Suprapubic skin (tissue), 4 donors: ENCODE data around the gene ARHGEF1. TPM values are rescaled to one million over a fixed set of nuclear protein-coding genes. Genes with fewer than 3 reads are reported as not detected.

ENCODE experiments used
- DNase-seq, 2 donors: peaks; one replicate each; pipeline ENCODE4 v3.0.0-alpha.2; 2019; ENCODE audit warnings: low spot score in 2 of 2
- H3K27ac ChIP-seq: fragments of 200-600 bp; sonication (generic); one replicate; pipeline ENCODE4 v1.5.1; 2019
- H3K27me3 ChIP-seq: fragments of 200-600 bp; sonication (generic); one replicate; pipeline ENCODE4 v1.5.1; 2019
- H3K36me3 ChIP-seq: fragments of 200-600 bp; sonication (generic); one replicate; pipeline ENCODE4 v1.5.1; 2019
- H3K4me1 ChIP-seq: fragments of 200-600 bp; sonication (generic); one replicate; pipeline ENCODE4 v1.5.1; 2019
- H3K4me3 ChIP-seq: fragments of 200-600 bp; sonication (generic); one replicate; pipeline ENCODE4 v1.5.1; 2019; ENCODE audit warnings: mild to moderate bottlenecking
- H3K9me3 ChIP-seq: fragments of 200-600 bp; sonication (generic); one replicate; pipeline ENCODE4 v1.5.1; 2019
- CTCF ChIP-seq, 2 donors: fragments of 200-600 bp in 1 of 2; fragments of 450-650 bp in 1 of 2; sonication (generic) in 1 of 2; IDR thresholded peaks; one replicate each; pipeline ENCODE4 v1.5.1; 2016 to 2019; ENCODE audit warnings: antibody characterized with exemption in 2 of 2, mild to moderate bottlenecking in 1 of 2, moderate library complexity in 1 of 2
- EP300 ChIP-seq: sonication (generic); formaldehyde crosslinking; IDR thresholded peaks from one replicate; pipeline ENCODE4 v1.6.1; 2017; ENCODE audit warnings: antibody characterized with exemption
- POLR2A ChIP-seq, 2 donors: fragments of 450-650 bp; IDR thresholded peaks; one replicate each; pipeline ENCODE4 v1.6.1; 2017; ENCODE audit warnings: antibody characterized with exemption in 2 of 2, mild to moderate bottlenecking in 2 of 2, moderate library complexity in 2 of 2
- POLR2AphosphoS5 ChIP-seq, 3 donors: sonication (generic); formaldehyde crosslinking; IDR thresholded peaks; one replicate each; pipeline ENCODE4 v1.6.1; 2017; ENCODE audit warnings: antibody characterized with exemption in 3 of 3
- WGBS: methylation state at CpG from one replicate; pipeline ENCODE4 v1.1.5; 2018; 5-methylcytosine and 5-hydroxymethylcytosine counted together
- total RNA-seq, 4 donors: library from RNA; depleted of rRNA; stranded (reverse); fragments of >200 nt; gene quantifications; one replicate each; pipeline ENCODE4 v1.1.0, GENCODE V29; 2016

Gene ARHGEF1
- total RNA-seq, 4 donors from 2014 or later = 61.0 to 173 (median 72.1) TPM

GRCh38 chr19:41947091-41947490 is 64.1 kb downstream of the ARHGEF1 start:
- H3K36me3 ChIP-seq = no peaks in the 10 kb centered on the region
- no peak overlapping the region for H3K4me3 ChIP-seq
- DNase-seq = no peak
- H3K9me3 ChIP-seq = no peaks in the 10 kb centered on the region
- TF ChIP-seq POLR2A (IDR thresholded peaks at IDR 0.05) (no peak), CTCF (IDR thresholded peaks at IDR 0.05) (no peak), POLR2AphosphoS5 (IDR thresholded peaks at IDR 0.05) (no peak), EP300 (no peak)
- 96% methylated on average over 3 of the region's 3 CpGs for WGBS
- peaks cover 4% of the 10 kb centered on the region for H3K27me3 ChIP-seq
- peaks cover 2% of the 10 kb centered on the region for H3K4me1 ChIP-seq
- H3K27ac ChIP-seq = no peak overlapping the region

- no peaks in the 10 kb centered on the region for H3K9me3 ChIP-seq
- peak; percentile 73 to 99 for TF ChIP-seq CTCF (IDR thresholded peaks at IDR 0.05)
- TF ChIP-seq EP300 = no peak
- 5% methylated on average over 9 of the region's 12 CpGs for WGBS
- no peak overlapping the region for H3K4me3 ChIP-seq
- H3K4me1 ChIP-seq = peaks cover 2% of the 10 kb centered on the region
- no peaks in the 10 kb centered on the region for H3K27me3 ChIP-seq
- H3K27ac ChIP-seq = no peak overlapping the region
- DNase-seq = peak; percentile 88 to 89
- H3K36me3 ChIP-seq = peaks cover 10% of the 10 kb centered on the region
Observed at GRCh38 chr19:41951686-41952172, 68.7 kb downstream of the ARHGEF1 start.

GRCh38 chr19:41955521-41955920 is 72.5 kb downstream of the ARHGEF1 start:
- H3K9me3 ChIP-seq = no peaks in the 10 kb centered on the region
- H3K4me3 ChIP-seq = no peak overlapping the region
- no peak for DNase-seq
- H3K36me3 ChIP-seq = peaks cover 10% of the 10 kb centered on the region
- no peak for TF ChIP-seq POLR2A (IDR thresholded peaks at IDR 0.05)
- no peak for TF ChIP-seq EP300
- TF ChIP-seq CTCF (IDR thresholded peaks at IDR 0.05) = no peak
- no peak overlapping the region for H3K27ac ChIP-seq
- H3K27me3 ChIP-seq = no peaks in the 10 kb centered on the region
- H3K4me1 ChIP-seq = peaks cover 24% of the 10 kb centered on the region
- 75% methylated on average over 7 of the region's 7 CpGs for WGBS

GRCh38 chr19:41956621-41957020 is 73.6 kb downstream of the ARHGEF1 start:
- TF ChIP-seq POLR2A (IDR thresholded peaks at IDR 0.05) = no peak
- no peak for TF ChIP-seq POLR2AphosphoS5 (IDR thresholded peaks at IDR 0.05)
- no peak for TF ChIP-seq EP300
- TF ChIP-seq CTCF (IDR thresholded peaks at IDR 0.05) = no peak
- Histone ChIP-seq H3K4me1 (peaks cover 24% of the 10 kb centered on the region), H3K9me3 (no peaks in the 10 kb centered on the region), H3K4me3 (no peak overlapping the region), H3K27ac (no peak overlapping the region), H3K27me3 (no peaks in the 10 kb centered on the region), H3K36me3 (peaks cover 10% of the 10 kb centered on the region)
- no peak for DNase-seq
- 93% methylated on average over 7 of the region's 13 CpGs for WGBS

Other genes with a start within 250 kb of the ARHGEF1 start
- 1 to 10 TPM in 3 of 4 donors, under 1 TPM in 1; 0.86 to 9.1 (median 4.6) TPM for gene CEACAM7, start 194.9 kb upstream of the ARHGEF1 start, total RNA-seq
- 10 to 100 TPM in 2 of 4 donors, 1 to 10 TPM in 2; 4.1 to 19.6 (median 14.0) TPM for gene CEACAM5, start 174.6 kb upstream of the ARHGEF1 start, total RNA-seq
- gene CEACAM6, start 127.7 kb upstream of the ARHGEF1 start, total RNA-seq = 10 to 100 TPM in 3 of 4 donors, 1 to 10 TPM in 1; 6.0 to 26.2 (median 16.8) TPM
- under 1 TPM in 1 of 4 donors, not detected in 3; 0.64 TPM for gene CEACAM3, start 86.6 kb upstream of the ARHGEF1 start, total RNA-seq
- gene LYPD4, start 38.5 kb upstream of the ARHGEF1 start, total RNA-seq = not detected
- gene DMRTC2, start 38.1 kb upstream of the ARHGEF1 start, total RNA-seq = not detected
- 1,000 to 10,000 TPM; 1,057 to 2,332 (median 1,706) TPM for gene RPS19, start 22.9 kb upstream of the ARHGEF1 start, total RNA-seq
- gene CD79A, start 5.9 kb upstream of the ARHGEF1 start, total RNA-seq = 1 to 10 TPM in 1 of 4 donors, not detected in 3; 3.0 TPM
- gene ERFL, start 45.3 kb downstream of the ARHGEF1 start, total RNA-seq = under 1 TPM in 2 of 4 donors, not detected in 2; 0.21 to 0.72 TPM
- 100 to 1,000 TPM in 3 of 4 donors, 10 to 100 TPM in 1; 75.2 to 137 (median 125) TPM for gene RABAC1, start 76.1 kb downstream of the ARHGEF1 start, total RNA-seq
- not detected for gene ATP1A3, start 111.0 kb downstream of the ARHGEF1 start, total RNA-seq
- gene GRIK5, start 187.0 kb downstream of the ARHGEF1 start, total RNA-seq = 1 to 10 TPM in 3 of 4 donors, under 1 TPM in 1; 0.68 to 2.3 (median 1.1) TPM
- 10 to 100 TPM; 31.1 to 42.9 (median 33.5) TPM for gene ZNF574, start 193.0 kb downstream of the ARHGEF1 start, total RNA-seq
- gene POU2F2, start 249.3 kb downstream of the ARHGEF1 start, total RNA-seq = 100 to 1,000 TPM in 1 of 4 donors, under 1 TPM in 3; 0.55 to 244 (median 0.71) TPM